Uterus (tissue), 4 donors: ENCODE measurements around the gene TMEM200B. TPM values are rescaled to one million over a fixed set of nuclear protein-coding genes. Genes with fewer than 3 reads are reported as not detected.

Experiments
- DNase-seq, 2 donors: peaks; one replicate each; pipeline ENCODE4 v3.0.0-alpha.2; 2019 to 2020
- H3K27ac ChIP-seq, 2 donors: fragments of 200-600 bp; sonication (generic); 1 replicate in 1 of 2; 2 replicates in 1 of 2; pipeline ENCODE4 v1.5.1; 2016 to 2018
- H3K27me3 ChIP-seq, 2 donors: fragments of 200-600 bp; sonication (generic); one replicate each; pipeline ENCODE4 v1.5.1; 2018 to 2019; ENCODE audit warnings: control low read depth in 1 of 2
- H3K36me3 ChIP-seq, 2 donors: fragments of 200-600 bp; sonication (generic); one replicate each; pipeline ENCODE4 v1.5.1; 2019; ENCODE audit warnings: control low read depth in 1 of 2
- H3K4me1 ChIP-seq, 2 donors: fragments of 200-600 bp; sonication (generic); one replicate each; pipeline ENCODE4 v1.5.1; 2018 to 2019; ENCODE audit warnings: control low read depth in 1 of 2
- H3K4me3 ChIP-seq, 2 donors: fragments of 200-600 bp; sonication (generic); 1 replicate in 1 of 2; 2 replicates in 1 of 2; pipeline ENCODE4 v1.5.1; 2018 to 2019; ENCODE audit warnings: mild to moderate bottlenecking in 1 of 2
- H3K9me3 ChIP-seq, 2 donors: fragments of 200-600 bp; sonication (generic); one replicate each; pipeline ENCODE4 v1.5.1; 2019; ENCODE audit warnings: control low read depth in 1 of 2
- POLR2A ChIP-seq, 2 donors: fragments of 450-650 bp; IDR thresholded peaks; one replicate each; pipeline ENCODE4 v1.6.1; 2016; ENCODE audit warnings: antibody characterized with exemption in 2 of 2, mild to moderate bottlenecking in 1 of 2, moderate library complexity in 1 of 2
- intact Hi-C: fragments of 100-400 bp; cut with DNase I; formaldehyde crosslinking; loops from one replicate; pipeline ENCODE4 v1.15.1; 2023; ENCODE audit warnings: low total_unique reads
- small RNA-seq: library from RNA; depleted of rRNA; stranded (forward); fragments of <200 nt; gene quantifications from one replicate; pipeline ENCODE3, GENCODE V24; 2016
- total RNA-seq, 4 donors: library from RNA; depleted of rRNA in 3 of 4; stranded (reverse); fragments of >200 nt in 3 of 4; gene quantifications; one replicate each; pipeline versions ENCODE4 v1.1.0 to v1.2.4, GENCODE V29; 2014 to 2023
- TF ChIP-seq, protein P1 (sequence below), 4 experiments: fragments of 200-600 bp in 2 of 4; fragments of 450-650 bp in 2 of 4; sonication (generic) in 2 of 4; IDR thresholded peaks; one replicate each; pipeline ENCODE4 v1.5.1; 2016 to 2019; ENCODE audit warnings: antibody characterized with exemption in 4 of 4, mild to moderate bottlenecking in 2 of 4, moderate library complexity in 1 of 4
- donor health status: DM: yes; HTN: yes; CAD: no.

Gene TMEM200B
- total RNA-seq, 4 donors from 2014 or later, result 31.3 to 67.5 (median 41.9) TPM

DNA sequence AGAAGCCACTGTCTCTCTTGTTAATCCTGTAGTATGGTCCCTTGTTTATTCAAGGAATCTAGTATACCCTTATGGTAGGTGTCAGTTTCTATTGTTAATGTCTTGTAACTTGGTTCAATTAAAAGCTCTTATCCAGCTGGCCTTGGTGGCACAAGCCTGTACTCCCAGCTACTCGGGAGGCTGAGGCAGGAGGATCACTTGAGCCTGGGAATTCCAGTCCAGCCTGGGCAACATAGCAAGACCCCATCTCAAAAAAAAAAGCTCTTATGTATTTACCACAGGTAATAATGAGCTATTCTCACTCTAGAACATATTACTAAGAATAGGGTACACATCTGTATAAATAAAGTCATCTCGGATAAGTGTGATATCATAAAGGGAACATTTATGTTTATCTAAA, 46.5 kb downstream of the TMEM200B start:
- no peaks in the 10 kb centered on the region for H3K36me3 ChIP-seq
- no peaks in the 10 kb centered on the region for H3K4me1 ChIP-seq
- no peak overlapping the region for H3K27ac ChIP-seq
- no peaks in the 10 kb centered on the region for H3K27me3 ChIP-seq
- TF ChIP-seq, protein P1, sequence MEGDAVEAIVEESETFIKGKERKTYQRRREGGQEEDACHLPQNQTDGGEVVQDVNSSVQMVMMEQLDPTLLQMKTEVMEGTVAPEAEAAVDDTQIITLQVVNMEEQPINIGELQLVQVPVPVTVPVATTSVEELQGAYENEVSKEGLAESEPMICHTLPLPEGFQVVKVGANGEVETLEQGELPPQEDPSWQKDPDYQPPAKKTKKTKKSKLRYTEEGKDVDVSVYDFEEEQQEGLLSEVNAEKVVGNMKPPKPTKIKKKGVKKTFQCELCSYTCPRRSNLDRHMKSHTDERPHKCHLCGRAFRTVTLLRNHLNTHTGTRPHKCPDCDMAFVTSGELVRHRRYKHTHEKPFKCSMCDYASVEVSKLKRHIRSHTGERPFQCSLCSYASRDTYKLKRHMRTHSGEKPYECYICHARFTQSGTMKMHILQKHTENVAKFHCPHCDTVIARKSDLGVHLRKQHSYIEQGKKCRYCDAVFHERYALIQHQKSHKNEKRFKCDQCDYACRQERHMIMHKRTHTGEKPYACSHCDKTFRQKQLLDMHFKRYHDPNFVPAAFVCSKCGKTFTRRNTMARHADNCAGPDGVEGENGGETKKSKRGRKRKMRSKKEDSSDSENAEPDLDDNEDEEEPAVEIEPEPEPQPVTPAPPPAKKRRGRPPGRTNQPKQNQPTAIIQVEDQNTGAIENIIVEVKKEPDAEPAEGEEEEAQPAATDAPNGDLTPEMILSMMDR (IDR thresholded peaks at IDR 0.05), result no peak
- TF ChIP-seq POLR2A (IDR thresholded peaks at IDR 0.05), result no peak
- H3K4me3 ChIP-seq, result no peak overlapping the region
- H3K9me3 ChIP-seq, result no peaks in the 10 kb centered on the region
- DNase-seq, result no peak
- intact Hi-C loops, result no loop called here

Small RNA genes within 50 kb of the gene (small RNA-seq; reads per million reads assigned to genes)
- gene RF02271, result not detected

Other genes with a start within 250 kb of the TMEM200B start
- 1,000 to 10,000 TPM in 1 of 4 donors, 10 to 100 TPM in 3; 16.2 to 1,146 (median 45.4) TPM for gene EPB41, start 209.3 kb downstream of the TMEM200B start, total RNA-seq
- gene SRSF4, start 58.0 kb upstream of the TMEM200B start, total RNA-seq, result 100 to 1,000 TPM in 1 of 4 donors, 10 to 100 TPM in 3; 60.0 to 129 (median 69.0) TPM
- 10 to 100 TPM in 3 of 4 donors, 1 to 10 TPM in 1; 7.4 to 23.4 (median 20.7) TPM for gene MECR, start 107.0 kb upstream of the TMEM200B start, total RNA-seq
- gene PTPRU, start 112.6 kb upstream of the TMEM200B start, total RNA-seq, result 10 to 100 TPM in 3 of 4 donors, 1 to 10 TPM in 1; 9.5 to 48.2 (median 33.4) TPM